Gastrocnemius medialis (tissue), 4 donors: ENCODE results near the gene STRBP.

Source experiments
- POLR2A ChIP-seq, 2 donors: fragments of 450-650 bp; IDR thresholded peaks; one replicate each; pipeline ENCODE4 v1.6.1; 2017; ENCODE audit warnings: antibody characterized with exemption in 2 of 2, mild to moderate bottlenecking in 2 of 2, moderate library complexity in 2 of 2
- TF ChIP-seq, protein P1 (sequence below), 5 experiments: fragments of 450-650 bp in 3 of 5; fragments of 200-600 bp in 2 of 5; sonication (generic) in 2 of 5; IDR thresholded peaks in 4 of 5; conservative IDR thresholded peaks in 1 of 5; 1 replicate in 4 of 5; 2 replicates in 1 of 5; pipeline ENCODE4 v1.5.1; 2016 to 2019; ENCODE audit warnings: antibody characterized with exemption in 5 of 5, mild to moderate bottlenecking in 3 of 5, moderate library complexity in 3 of 5

DNA sequence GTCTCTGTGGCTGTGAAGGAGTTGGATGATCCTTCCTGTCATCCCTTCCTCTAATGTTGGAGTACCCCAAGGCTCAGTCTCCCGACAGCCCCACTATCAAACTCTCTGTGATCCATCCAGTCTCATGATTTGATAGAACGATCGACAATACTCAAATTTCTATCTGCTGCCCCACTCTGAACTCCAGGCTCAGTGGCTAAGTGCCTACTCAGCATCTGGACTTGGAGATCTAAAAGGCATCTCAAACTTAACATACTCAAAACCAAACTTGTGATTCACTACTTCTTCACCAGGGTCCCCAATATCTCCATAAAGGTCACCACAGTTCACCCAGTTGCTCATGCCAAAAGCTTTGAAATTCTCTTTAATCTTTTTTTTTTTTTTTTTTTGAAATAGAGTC lies 15.1 kb upstream of the STRBP start:
- TF ChIP-seq, protein P1, sequence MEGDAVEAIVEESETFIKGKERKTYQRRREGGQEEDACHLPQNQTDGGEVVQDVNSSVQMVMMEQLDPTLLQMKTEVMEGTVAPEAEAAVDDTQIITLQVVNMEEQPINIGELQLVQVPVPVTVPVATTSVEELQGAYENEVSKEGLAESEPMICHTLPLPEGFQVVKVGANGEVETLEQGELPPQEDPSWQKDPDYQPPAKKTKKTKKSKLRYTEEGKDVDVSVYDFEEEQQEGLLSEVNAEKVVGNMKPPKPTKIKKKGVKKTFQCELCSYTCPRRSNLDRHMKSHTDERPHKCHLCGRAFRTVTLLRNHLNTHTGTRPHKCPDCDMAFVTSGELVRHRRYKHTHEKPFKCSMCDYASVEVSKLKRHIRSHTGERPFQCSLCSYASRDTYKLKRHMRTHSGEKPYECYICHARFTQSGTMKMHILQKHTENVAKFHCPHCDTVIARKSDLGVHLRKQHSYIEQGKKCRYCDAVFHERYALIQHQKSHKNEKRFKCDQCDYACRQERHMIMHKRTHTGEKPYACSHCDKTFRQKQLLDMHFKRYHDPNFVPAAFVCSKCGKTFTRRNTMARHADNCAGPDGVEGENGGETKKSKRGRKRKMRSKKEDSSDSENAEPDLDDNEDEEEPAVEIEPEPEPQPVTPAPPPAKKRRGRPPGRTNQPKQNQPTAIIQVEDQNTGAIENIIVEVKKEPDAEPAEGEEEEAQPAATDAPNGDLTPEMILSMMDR (IDR thresholded peaks at IDR 0.05 in 4 of 5, conservative IDR thresholded peaks at IDR 0.05 in 1 of 5), result no peak
- TF ChIP-seq POLR2A (IDR thresholded peaks at IDR 0.05), result no peak
